ENCODE measurements around the gene SPATA20. TPM values are rescaled to one million over a fixed set of nuclear protein-coding genes. Genes with fewer than 3 reads are reported as not detected.

Gene SPATA20
- total and polyA plus RNA-seq, 2 of the 8 experiments (the other 6 are each of a cell fraction or from before 2014, with no cell fraction given): 16.2 to 17.5 TPM

DNA sequence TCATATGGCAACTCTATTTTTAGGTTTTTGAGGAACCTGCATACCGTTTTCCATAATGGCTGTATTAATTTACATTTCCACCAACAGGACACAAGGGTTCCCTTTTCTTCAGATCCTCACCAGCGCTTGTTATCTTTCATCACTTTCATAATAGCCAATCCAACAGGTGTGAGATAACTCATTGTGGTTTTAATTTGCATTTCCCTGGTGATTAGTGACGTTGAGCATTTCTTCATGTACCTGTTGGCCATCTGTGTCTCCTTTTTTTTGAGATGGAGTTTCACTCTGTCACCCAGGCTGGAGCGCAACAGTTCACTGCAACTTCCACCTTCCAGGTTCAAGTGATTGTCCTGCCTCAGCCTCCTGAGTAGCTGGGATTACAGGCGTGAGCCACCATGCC lies 51.5 kb downstream of the SPATA20 start:
- no peak overlapping the region for H2AFZ ChIP-seq (ENCODE audit: low read length)
- no peak overlapping the region for H3K18ac ChIP-seq (ENCODE audit: extremely low read depth, low read length)
- H3K27me3 ChIP-seq (replicated peaks in 1 of 4; ENCODE audit: control insufficient read depth in 3 of 4, extremely low read depth in 1 of 4, insufficient read depth in 3 of 4, low read length in 3 of 4): no peaks in the 10 kb centered on the region
- no peak for DNase-seq (ENCODE audit: low read depth in 1 of 2, low spot score in 2 of 2)
- TF ChIP-seq FOSL1 (IDR thresholded peaks at IDR 0.05; ENCODE audit: insufficient read depth, low read depth, low read length) (no peak), RAD21 (IDR thresholded peaks at IDR 0.05 in 1 of 2, conservative IDR thresholded peaks at IDR 0.05 in 1 of 2; ENCODE audit: low read depth in 2 of 2, low read length in 2 of 2) (no peak), CREB1 (IDR thresholded peaks at IDR 0.05) (no peak), GABPA (IDR thresholded peaks at IDR 0.05; ENCODE audit: borderline replicate concordance, insufficient read depth, low read length) (no peak), SP4 (IDR thresholded peaks at IDR 0.05; ENCODE audit: low read length) (no peak), SIN3A (conservative IDR thresholded peaks at IDR 0.05 in 1 of 2, IDR thresholded peaks at IDR 0.05 in 1 of 2; ENCODE audit: low read depth in 1 of 2, low read length in 2 of 2) (no peak)
- no peaks in the 10 kb centered on the region for H3K9me3 ChIP-seq (ENCODE audit: insufficient read depth in 2 of 2, low read depth in 1 of 2, low read length in 1 of 2)
- no peak overlapping the region for H4K5ac ChIP-seq (ENCODE audit: insufficient read length, low read depth, low read length)
- H4K20me1 ChIP-seq (replicated peaks in 1 of 2; ENCODE audit: control insufficient read depth in 1 of 2, insufficient read depth in 2 of 2, low read length in 2 of 2): peaks cover 2% of the 10 kb centered on the region in 2 experiments
- H2BK5ac ChIP-seq (ENCODE audit: low read depth, low read length): no peak overlapping the region
- 89% methylated on average over 5 of the region's 5 CpGs; no CpG with 5 or more reads in 1 of the 2 experiments for WGBS, 2 experiments (ENCODE audit: extremely low coverage in 1 of 2, insufficient coverage in 1 of 2, insufficient read length in 1 of 2, insufficient replicate concordance in 2 of 2, low coverage in 1 of 2, low lambda C conversion rate in 2 of 2, missing lambda C conversion rate in 1 of 2)
- no peak for FAIRE-seq
- no peak overlapping the region for H3K4me2 ChIP-seq (ENCODE audit: insufficient read depth in 1 of 2, low read depth in 2 of 2, low read length in 2 of 2)
- no peak overlapping the region for H3K4me3 ChIP-seq (ENCODE audit: extremely low read depth in 1 of 4, insufficient read depth in 2 of 4, low read depth in 3 of 4, low read length in 4 of 4)
- no peak overlapping the region for H2BK15ac ChIP-seq (ENCODE audit: low read length)
- H3K4me1 ChIP-seq (replicated peaks in 1 of 4; ENCODE audit: control insufficient read depth in 3 of 4, insufficient read depth in 4 of 4, low read length in 3 of 4): peaks cover 0 to 6% (median 3%) of the 10 kb centered on the region in 4 experiments; a peak in 5 of 7 replicates
- H4K8ac ChIP-seq (ENCODE audit: extremely low read depth, insufficient read depth, low read length): no peak overlapping the region
- no peaks in the 10 kb centered on the region for H3K79me1 ChIP-seq (ENCODE audit: low read depth, low read length)
- H3K4ac ChIP-seq (replicated peaks; ENCODE audit: insufficient read length, low read depth, low read length): no peak overlapping the region
- no peaks in the 10 kb centered on the region for H3K79me2 ChIP-seq (ENCODE audit: control insufficient read depth in 1 of 2, insufficient read depth in 2 of 2, low read length in 2 of 2)
- no peak overlapping the region for H2BK12ac ChIP-seq (ENCODE audit: low read depth, low read length)
- H3K27ac ChIP-seq (ENCODE audit: low read depth, low read length): no peak overlapping the region
- no peak overlapping the region for H4K91ac ChIP-seq (replicated peaks; ENCODE audit: insufficient read length, low read length)
- no peak overlapping the region for H3K56ac ChIP-seq (replicated peaks; ENCODE audit: insufficient read length, low read depth, low read length)
- H3K23ac ChIP-seq (ENCODE audit: insufficient read length): no peak overlapping the region
- H3K23me2 ChIP-seq (ENCODE audit: low read depth, low read length): no peaks in the 10 kb centered on the region
- POLR2A ChIA-PET (ENCODE audit: partially characterized antibody): no interaction called here
- CTCF ChIA-PET (ENCODE audit: partially characterized antibody): interaction anchor here (0.5 to 6.4 kb wide), 14 partner anchors 12 to 122 kb away, joined by 3 to 49 read pairs (median 4); partner anchors contain the start of gene CACNA1G
- H2AK5ac ChIP-seq (ENCODE audit: low read depth, low read length): no peak overlapping the region
- H2BK20ac ChIP-seq (ENCODE audit: low read length): no peak overlapping the region
- no peaks in the 10 kb centered on the region for H3K36me3 ChIP-seq (ENCODE audit: control insufficient read depth in 2 of 4, insufficient read depth in 4 of 4, low read length in 3 of 4)
- no peak overlapping the region for H3K9ac ChIP-seq (replicated peaks in 1 of 4; ENCODE audit: extremely low read depth in 1 of 4, low read depth in 3 of 4, low read length in 3 of 4)
- no peak overlapping the region for H3K14ac ChIP-seq (ENCODE audit: insufficient read length)
- no peak overlapping the region for H2BK120ac ChIP-seq (replicated peaks; ENCODE audit: low read depth, low read length)
